Fibroblast of lung (primary cell): ENCODE data around the gene OSGIN1.

ENCODE experiments used
- EZH2 ChIP-seq: IDR thresholded peaks from 2 replicates; pipeline ENCODE4 v1.5.1; 2012; ENCODE audit warnings: low read length, control low read depth, mild to moderate bottlenecking; ENCODE audit errors: missing control alignments
- TF ChIP-seq, protein P1 (sequence below), 2 donors: IDR thresholded peaks in 1 of 2; conservative IDR thresholded peaks in 1 of 2; 1 replicate in 1 of 2; 2 replicates in 1 of 2; pipeline ENCODE4 v1.5.1; 2011 to 2012; ENCODE audit warnings: low read length in 2 of 2, control low read depth in 1 of 2, inconsistent platforms in 1 of 2, low read depth in 1 of 2, mild to moderate bottlenecking in 1 of 2

DNA sequence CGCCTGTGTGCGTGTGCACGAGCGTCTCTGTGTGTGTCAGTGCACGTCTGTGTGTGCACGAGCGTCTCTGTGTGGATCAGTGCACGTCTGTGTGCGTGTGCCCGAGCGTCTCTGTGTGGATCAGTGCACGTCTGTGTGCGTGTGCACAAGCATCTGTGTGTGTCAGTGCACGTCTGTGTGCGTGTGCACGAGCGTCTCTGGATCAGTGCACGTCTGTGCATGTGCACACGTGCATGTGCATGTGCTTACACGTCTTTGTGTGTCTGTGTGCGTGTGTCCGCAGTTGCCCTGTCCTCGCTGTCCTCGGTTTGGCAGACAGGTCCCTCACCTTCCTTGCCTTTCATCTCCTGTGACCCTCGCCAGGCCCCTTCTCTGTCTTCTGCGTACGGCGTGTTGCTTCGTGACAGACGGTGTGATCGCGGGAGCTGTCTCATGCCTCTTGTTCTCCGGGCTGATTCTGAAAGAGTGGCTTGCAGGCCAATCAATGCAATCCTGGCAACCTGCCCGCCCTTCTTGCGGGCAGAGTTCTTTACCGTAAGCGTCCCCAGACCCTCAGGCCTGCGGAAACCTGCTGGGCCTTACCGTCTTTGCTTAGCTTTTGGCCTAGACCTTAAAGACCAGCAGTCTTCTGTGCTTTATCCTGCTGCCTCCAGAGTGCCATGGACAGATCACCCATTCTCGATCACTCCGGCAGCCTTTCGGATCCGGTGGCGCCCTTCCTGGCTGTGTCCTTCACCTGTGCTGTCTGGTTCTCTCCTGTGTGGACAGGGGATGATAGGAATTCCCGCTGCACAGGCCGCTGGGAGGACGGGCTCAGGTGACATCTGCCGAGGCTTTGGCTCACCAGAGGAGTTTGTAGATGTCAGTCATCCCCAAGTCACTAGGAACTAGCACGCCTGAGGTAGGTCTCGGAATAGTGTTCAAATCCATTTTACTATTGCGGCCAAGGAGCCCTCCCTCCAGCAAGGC, 35.6 kb upstream of the OSGIN1 start:
- TF ChIP-seq, protein P1, sequence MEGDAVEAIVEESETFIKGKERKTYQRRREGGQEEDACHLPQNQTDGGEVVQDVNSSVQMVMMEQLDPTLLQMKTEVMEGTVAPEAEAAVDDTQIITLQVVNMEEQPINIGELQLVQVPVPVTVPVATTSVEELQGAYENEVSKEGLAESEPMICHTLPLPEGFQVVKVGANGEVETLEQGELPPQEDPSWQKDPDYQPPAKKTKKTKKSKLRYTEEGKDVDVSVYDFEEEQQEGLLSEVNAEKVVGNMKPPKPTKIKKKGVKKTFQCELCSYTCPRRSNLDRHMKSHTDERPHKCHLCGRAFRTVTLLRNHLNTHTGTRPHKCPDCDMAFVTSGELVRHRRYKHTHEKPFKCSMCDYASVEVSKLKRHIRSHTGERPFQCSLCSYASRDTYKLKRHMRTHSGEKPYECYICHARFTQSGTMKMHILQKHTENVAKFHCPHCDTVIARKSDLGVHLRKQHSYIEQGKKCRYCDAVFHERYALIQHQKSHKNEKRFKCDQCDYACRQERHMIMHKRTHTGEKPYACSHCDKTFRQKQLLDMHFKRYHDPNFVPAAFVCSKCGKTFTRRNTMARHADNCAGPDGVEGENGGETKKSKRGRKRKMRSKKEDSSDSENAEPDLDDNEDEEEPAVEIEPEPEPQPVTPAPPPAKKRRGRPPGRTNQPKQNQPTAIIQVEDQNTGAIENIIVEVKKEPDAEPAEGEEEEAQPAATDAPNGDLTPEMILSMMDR (conservative IDR thresholded peaks at IDR 0.05 in 1 of 2, IDR thresholded peaks at IDR 0.05 in 1 of 2; ENCODE audit: low read depth in 1 of 2, low read length in 2 of 2), result no peak
- TF ChIP-seq EZH2, result no peak
